Activated CD4-positive, CD25-positive, alpha-beta regulatory T cell treated with anti-CD3 and anti-CD28 coated beads, Interleukin-2, amount 50 U/mL, for 72 hours (primary cell): ENCODE results near the gene MUC12.
"Not testable (repeated sequence)": the region's sequence is repeated elsewhere in the genome, so short reads cannot be mapped to it uniquely, and the experiment has no call there.

ENCODE experiments used
- DNase-seq: peaks from one replicate; pipeline ENCODE4 v3.0.0; 2021

The MUC12 gene

GRCh38 chr7:100991631-100992030 lies 22.3 kb downstream of the MUC12 start:
- DNase-seq, result no peak

- DNase-seq, result not testable (repeated sequence)
Measured at GRCh38 chr7:100992280-100992679, 22.9 kb downstream of the MUC12 start.

DNA sequence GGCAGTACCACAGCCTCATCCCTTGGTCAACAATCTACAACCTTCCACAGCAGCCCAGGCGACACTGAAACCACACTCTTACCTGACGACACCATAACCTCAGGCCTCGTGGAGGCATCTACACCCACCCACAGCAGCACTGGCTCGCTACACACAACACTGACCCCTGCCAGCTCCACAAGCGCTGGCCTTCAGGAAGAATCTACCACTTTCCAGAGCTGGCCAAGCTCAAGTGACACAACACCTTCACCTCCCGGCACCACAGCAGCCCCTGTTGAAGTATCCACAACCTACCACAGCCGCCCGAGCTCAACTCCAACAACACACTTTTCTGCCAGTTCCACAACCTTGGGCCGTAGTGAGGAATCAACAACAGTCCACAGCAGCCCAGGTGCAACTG lies 25.3 kb downstream of the MUC12 start:
- DNase-seq, result not testable (repeated sequence)

DNA sequence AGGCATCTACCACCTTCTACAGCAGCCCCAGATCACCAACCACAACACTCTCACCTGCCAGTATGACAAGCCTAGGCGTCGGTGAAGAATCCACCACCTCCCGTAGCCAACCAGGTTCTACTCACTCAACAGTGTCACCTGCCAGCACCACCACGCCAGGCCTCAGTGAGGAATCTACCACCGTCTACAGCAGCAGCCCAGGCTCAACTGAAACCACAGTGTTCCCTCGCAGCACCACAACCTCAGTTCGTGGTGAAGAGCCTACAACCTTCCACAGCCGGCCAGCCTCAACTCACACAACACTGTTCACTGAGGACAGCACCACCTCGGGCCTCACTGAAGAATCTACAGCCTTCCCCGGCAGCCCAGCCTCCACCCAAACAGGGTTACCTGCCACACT lies 29.2 kb downstream of the MUC12 start:
- DNase-seq, result not testable (repeated sequence)

- DNase-seq, result not testable (repeated sequence)
Measured at GRCh38 chr7:100999334-100999733, 30.0 kb downstream of the MUC12 start.

DNA sequence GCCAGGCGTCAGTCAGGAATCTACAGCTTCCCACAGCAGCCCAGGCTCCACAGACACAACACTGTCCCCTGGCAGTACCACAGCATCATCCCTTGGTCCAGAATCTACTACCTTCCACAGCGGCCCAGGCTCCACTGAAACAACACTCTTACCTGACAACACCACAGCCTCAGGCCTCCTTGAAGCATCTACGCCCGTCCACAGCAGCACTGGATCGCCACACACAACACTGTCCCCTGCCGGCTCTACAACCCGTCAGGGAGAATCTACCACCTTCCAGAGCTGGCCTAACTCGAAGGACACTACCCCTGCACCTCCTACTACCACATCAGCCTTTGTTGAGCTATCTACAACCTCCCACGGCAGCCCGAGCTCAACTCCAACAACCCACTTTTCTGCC lies 30.7 kb downstream of the MUC12 start:
- not testable (repeated sequence) for DNase-seq

DNA sequence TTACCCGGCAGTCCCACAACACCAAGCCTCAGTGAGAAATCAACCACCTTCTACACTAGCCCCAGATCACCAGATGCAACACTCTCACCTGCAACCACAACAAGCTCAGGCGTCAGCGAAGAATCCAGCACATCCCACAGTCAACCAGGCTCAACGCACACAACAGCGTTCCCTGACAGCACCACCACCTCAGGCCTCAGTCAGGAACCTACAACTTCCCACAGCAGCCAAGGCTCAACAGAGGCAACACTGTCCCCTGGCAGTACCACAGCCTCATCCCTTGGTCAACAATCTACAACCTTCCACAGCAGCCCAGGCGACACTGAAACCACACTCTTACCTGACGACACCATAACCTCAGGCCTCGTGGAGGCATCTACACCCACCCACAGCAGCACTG lies 33.0 kb downstream of the MUC12 start:
- DNase-seq, result not testable (repeated sequence)

DNA sequence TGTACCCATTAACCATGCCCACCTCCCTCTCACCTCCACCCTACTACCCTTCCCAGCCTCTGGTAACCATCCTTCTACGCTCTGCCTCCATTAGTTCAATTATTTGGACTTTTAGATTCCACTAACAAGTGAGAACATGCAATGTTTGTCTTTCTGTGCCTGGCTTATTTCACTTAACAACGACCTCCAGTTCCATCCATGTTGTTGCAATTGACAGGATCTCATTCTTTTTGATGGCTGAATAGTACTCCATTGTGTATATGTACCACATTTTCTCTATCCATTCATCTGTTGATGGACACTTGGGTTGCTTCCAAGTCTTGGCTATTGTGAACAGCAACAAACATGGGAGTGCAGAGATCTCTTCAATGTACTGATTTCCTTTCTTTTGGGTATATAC lies 38.0 kb downstream of the MUC12 start:
- DNase-seq, result not testable (repeated sequence)

DNA sequence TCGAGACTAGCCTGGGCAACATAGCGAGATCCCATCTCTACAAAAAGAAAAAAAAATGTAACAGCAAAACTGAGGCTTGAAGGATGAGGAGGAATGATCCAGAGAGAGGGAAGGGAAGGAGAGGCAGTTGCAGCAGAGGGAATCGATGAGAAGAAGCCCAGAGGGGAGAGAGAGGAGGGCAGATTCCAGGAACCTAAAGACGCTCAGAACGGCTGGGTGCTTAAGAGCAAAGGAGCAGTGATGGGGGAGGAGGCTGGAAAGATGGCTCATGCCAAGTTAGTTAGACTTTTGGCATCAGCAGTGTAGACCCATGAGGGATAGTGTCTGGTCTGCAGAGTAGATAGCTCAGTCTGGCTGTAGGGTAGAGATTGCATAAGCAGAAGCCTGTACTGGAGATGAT lies 40.3 kb downstream of the MUC12 start:
- DNase-seq, result no peak

DNA sequence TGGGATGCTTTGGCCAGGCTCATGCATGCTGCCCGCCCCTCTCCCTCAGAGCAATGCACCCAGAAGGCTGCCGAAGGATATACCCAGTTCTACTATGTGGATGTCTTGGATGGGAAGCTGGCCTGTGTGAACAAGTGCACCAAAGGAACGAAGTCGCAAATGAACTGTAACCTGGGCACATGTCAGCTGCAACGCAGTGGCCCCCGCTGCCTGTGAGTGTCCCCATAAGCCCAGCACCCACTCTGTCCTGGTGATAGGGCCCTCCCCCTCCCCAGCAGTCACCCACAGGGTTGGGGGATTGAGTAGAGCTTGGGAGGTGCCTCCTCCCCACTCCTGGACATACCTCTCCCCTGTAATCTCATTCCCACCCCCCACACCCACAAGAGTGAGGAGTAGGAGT lies 43.6 kb downstream of the MUC12 start:
- DNase-seq, result no peak

DNA sequence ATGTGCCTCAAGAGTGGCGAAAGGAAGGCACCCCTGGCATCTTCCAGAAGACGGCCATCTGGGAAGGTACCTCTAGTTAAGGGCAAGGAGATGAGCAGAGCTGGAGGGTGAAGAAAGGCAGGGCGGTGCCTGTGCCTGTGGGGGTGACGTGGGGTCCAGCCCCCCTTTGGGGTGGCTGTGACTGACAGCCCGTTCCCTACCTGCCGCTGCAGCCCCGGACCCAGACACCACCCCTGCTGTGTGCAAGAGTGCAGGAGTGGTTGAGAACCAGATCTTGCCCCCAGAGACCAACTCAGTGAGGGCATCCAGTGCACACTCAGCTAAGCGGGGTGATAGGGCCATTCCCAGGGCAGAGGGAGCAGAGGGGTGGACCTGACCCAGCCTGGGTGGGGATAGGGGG lies 46.3 kb downstream of the MUC12 start:
- no peak for DNase-seq

- DNase-seq, result peak; percentile 59
Measured at GRCh38 chr7:101017064-101017777, 47.9 kb downstream of the MUC12 start.

- no peak for DNase-seq
Measured at GRCh38 chr7:101018271-101019167, 49.2 kb downstream of the MUC12 start.

DNA sequence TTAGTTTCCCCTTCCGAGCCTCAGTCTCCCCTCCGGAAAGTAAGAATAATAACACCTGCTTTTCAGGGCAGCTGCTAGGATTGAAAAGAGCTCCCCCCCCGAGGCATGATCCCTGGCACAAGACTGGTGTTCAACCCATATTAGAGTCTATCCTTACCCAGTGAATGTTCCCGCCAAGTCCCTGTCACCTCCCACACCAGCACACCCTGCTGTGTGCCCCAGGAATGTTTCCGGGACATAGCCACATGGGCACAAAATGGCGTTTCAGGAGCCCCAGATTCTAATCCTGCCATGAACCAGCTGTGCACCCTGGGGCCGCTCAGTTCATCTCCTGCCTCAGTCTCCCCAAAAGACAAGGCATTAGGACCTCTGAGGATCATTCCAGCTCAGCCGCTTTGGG lies 51.1 kb downstream of the MUC12 start:
- no peak for DNase-seq

DNA sequence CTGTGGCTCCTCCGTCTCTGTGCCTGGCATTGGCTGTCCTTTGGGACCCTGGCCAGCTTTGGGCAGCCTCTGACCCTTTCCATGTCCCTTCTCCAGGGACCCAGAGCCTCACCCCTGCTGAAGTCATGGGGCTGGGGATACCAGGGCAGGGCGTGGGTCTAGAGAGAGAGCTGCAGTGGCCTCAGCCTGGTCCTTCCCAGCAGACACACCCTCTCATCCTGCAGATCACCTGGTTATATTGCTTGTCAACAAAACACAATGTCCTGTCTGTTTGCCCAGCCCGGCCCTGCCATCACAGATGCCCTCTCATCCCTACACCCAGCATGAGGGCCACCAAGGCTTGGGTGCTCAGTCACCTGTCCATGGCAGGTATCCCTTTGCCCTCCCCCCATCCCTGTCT lies 52.3 kb downstream of the MUC12 start:
- DNase-seq, result no peak

DNA sequence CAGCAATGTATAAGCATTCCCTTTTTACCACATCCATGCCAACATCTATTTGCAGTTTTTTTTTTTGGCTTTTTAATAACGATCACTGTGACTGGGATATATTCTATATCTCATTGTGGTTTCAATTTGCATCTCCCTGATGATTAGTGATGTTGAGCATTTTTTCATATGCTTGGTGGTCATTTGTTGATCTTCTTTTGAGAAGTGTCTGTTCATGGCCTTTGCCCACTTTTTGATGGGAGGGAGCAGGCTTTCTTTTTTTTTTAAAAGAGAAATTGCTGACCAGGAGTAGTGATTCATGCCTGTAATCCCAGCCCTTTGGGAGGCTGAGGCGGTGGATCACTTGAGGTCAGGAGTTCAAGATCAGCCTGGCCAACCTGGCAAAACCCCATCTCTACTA lies 54.5 kb downstream of the MUC12 start:
- DNase-seq, result no peak

GRCh38 chr7:101031082-101031481 lies 61.7 kb downstream of the MUC12 start:
- no peak for DNase-seq

GRCh38 chr7:101035941-101036340 lies 66.6 kb downstream of the MUC12 start:
- no peak for DNase-seq

DNA sequence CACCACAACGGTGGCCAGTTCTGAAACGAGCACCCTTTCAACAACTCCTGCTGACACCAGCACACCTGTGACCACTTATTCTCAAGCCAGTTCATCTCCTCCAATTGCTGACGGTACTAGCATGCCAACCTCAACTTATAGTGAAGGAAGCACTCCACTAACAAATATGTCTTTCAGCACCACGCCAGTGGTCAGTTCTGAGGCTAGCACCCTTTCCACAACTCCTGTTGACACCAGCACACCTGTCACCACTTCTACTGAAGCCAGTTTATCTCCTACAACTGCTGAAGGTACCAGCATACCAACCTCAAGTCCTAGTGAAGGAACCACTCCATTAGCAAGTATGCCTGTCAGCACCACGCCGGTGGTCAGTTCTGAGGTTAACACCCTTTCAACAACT lies 71.9 kb downstream of the MUC12 start:
- DNase-seq, result not testable (repeated sequence)

- DNase-seq, result peak; percentile 54
Measured at GRCh38 chr7:101058355-101058754, 89.0 kb downstream of the MUC12 start.

- no peak for DNase-seq
Measured at GRCh38 chr7:101059620-101059942, 90.2 kb downstream of the MUC12 start.

GRCh38 chr7:101060992-101061391 lies 91.6 kb downstream of the MUC12 start:
- DNase-seq, result no peak

GRCh38 chr7:101064176-101064550 lies 94.8 kb downstream of the MUC12 start:
- DNase-seq, result not testable (repeated sequence)

GRCh38 chr7:101065162-101065561 lies 95.8 kb downstream of the MUC12 start:
- DNase-seq, result not testable (repeated sequence)
